GM23248 (cell line): ENCODE measurements around the gene RAD50. TPM values are rescaled to one million over a fixed set of nuclear protein-coding genes. Genes with fewer than 3 reads are reported as not detected.

ENCODE experiments used
- DNase-seq: peaks from one replicate; pipeline ENCODE4 v3.0.0-alpha.2; 2015
- H2AFZ ChIP-seq: fragments of 200-600 bp; sonication (generic); 2 replicates; pipeline ENCODE4 v1.6.1; 2016; ENCODE audit warnings: antibody characterized with exemption
- H3F3A ChIP-seq: fragments of 200-600 bp; sonication (generic); 2 replicates; pipeline ENCODE4 v1.6.1; 2016; ENCODE audit warnings: mild to moderate bottlenecking, antibody characterized with exemption, mixed run types; ENCODE audit not compliant: insufficient read depth
- H3K27ac ChIP-seq: fragments of 200-600 bp; sonication (generic); 2 replicates; pipeline ENCODE4 v1.5.1; 2016; ENCODE audit warnings: mild to moderate bottlenecking
- H3K27me3 ChIP-seq: fragments of 200-600 bp; sonication (generic); replicated peaks from 2 replicates; pipeline ENCODE4 v1.6.1; 2016; ENCODE audit warnings: mild to moderate bottlenecking; ENCODE audit not compliant: insufficient read depth
- H3K36me3 ChIP-seq: fragments of 200-600 bp; sonication (generic); 2 replicates; pipeline ENCODE4 v1.6.1; 2016; ENCODE audit warnings: low read depth, mild to moderate bottlenecking
- H3K4me1 ChIP-seq: fragments of 200-600 bp; sonication (generic); 2 replicates; pipeline ENCODE4 v1.6.1; 2016; ENCODE audit warnings: mild to moderate bottlenecking; ENCODE audit not compliant: insufficient read depth
- H3K4me2 ChIP-seq: fragments of 200-600 bp; sonication (generic); one replicate; pipeline ENCODE4 v1.6.1; 2016; ENCODE audit warnings: mild to moderate bottlenecking; ENCODE audit not compliant: unreplicated experiment
- H3K4me3 ChIP-seq: fragments of 200-600 bp; sonication (generic); 2 replicates; pipeline ENCODE4 v1.5.1; 2016; ENCODE audit warnings: mild to moderate bottlenecking
- H3K79me2 ChIP-seq: fragments of 200-600 bp; sonication (generic); 2 replicates; pipeline ENCODE4 v1.6.1; 2016; ENCODE audit warnings: mild to moderate bottlenecking; ENCODE audit not compliant: insufficient read depth
- H3K9ac ChIP-seq: fragments of 200-600 bp; sonication (generic); 2 replicates; pipeline ENCODE4 v1.6.1; 2016; ENCODE audit warnings: mild to moderate bottlenecking
- H3K9me2 ChIP-seq: fragments of 200-600 bp; sonication (generic); 2 replicates; pipeline ENCODE4 v1.6.1; 2016; ENCODE audit warnings: mixed run types, mild to moderate bottlenecking, moderate library complexity; ENCODE audit not compliant: insufficient read depth
- H3K9me3 ChIP-seq: fragments of 200-600 bp; sonication (generic); one replicate; pipeline ENCODE4 v1.6.1; 2017; ENCODE audit warnings: low read depth
- H4K20me1 ChIP-seq: fragments of 200-600 bp; sonication (generic); 2 replicates; pipeline ENCODE4 v1.6.0; 2016; ENCODE audit not compliant: insufficient read depth
- EZH2 ChIP-seq: fragments of 200-600 bp; sonication (generic); IDR thresholded peaks from 2 replicates; pipeline ENCODE4 v1.6.1; 2018; ENCODE audit warnings: antibody characterized with exemption, mild to moderate bottlenecking; ENCODE audit not compliant: insufficient read depth, poor library complexity, severe bottlenecking
- EZH2phosphoT487 ChIP-seq: fragments of 200-600 bp; sonication (generic); IDR thresholded peaks from 2 replicates; pipeline ENCODE4 v1.6.1; 2018; ENCODE audit warnings: antibody characterized with exemption, moderate library complexity, mild to moderate bottlenecking, low read depth; ENCODE audit not compliant: insufficient read depth
- WGBS, 2 experiments: methylation state at CpG; one replicate each; pipeline ENCODE4 v1.1.6; 2015 to 2017; ENCODE audit warnings: low lambda C conversion rate in 2 of 2, low coverage in 1 of 2; ENCODE audit errors: missing lambda C conversion rate in 2 of 2; 5-methylcytosine and 5-hydroxymethylcytosine counted together
- in situ Hi-C: fragments of 300-500 bp; cut with MboI; formaldehyde crosslinking; loops from 2 replicates; pipeline ENCODE4 v1.15.0; 2020
- polyA plus RNA-seq: library from polyadenylated mRNA; unstranded; fragments of >200 nt; fragmentation: Nextera tagmentation; extraction: Ambion mirVana; gene quantifications from 2 replicates; pipeline ENCODE4 v1.2.1, GENCODE V29; 2016
- total RNA-seq: library from RNA; depleted of rRNA; stranded (reverse); fragments of >200 nt; shearing (Covaris generic); gene quantifications from 2 replicates; pipeline ENCODE4 v1.2.3, GENCODE V29; 2014

The RAD50 gene
- total and polyA plus RNA-seq, 2 experiments from 2014 or later: 17.7 to 44.0 TPM

DNA sequence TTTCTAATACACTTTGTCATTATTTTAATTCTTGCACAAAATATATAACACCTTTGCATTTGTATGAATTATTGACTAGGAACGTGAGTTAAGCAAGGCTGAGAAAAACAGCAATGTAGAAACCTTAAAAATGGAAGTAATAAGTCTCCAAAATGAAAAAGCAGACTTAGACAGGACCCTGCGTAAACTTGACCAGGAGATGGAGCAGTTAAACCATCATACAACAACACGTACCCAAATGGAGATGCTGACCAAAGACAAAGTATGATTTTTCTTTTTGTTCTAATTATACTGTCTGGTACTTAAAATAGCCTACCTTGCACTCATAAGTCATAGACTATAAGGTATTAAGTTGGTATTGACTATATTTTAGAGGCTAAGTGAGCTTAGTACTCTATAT, 34.4 kb downstream of the RAD50 start:
- 80 to 83% methylated on average over 3 of the region's 3 CpGs for WGBS, 2 experiments
- no peak overlapping the region for H3K27ac ChIP-seq
- in situ Hi-C loops: no loop called here

DNA sequence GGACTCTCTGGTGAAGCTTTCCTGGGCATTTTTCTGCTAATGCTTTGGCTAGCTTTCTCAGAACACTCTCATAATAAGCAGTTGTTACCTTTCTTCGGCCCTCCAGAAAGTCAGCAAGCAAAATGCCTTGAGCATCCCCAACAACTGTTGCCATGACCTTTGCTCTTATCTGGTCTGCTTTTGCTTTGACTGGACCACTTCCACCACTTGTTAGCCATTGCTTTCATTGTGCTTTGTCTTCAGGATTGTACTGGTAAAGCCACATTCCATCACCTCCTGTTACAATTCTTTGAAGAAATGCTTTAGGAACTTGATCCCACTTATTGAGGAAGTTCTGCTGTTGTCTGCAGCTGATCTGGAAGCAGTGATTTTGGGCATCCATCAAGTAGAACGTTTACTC, 35.7 kb downstream of the RAD50 start:
- 71 to 74% methylated on average over 2 of the region's 2 CpGs for WGBS, 2 experiments
- H3K9me3 ChIP-seq: no peaks in the 10 kb centered on the region

More for the DNA sequence above, 34.4 kb downstream of the RAD50 start:
- H3K27me3 ChIP-seq: no peaks in the 10 kb centered on the region
- TF ChIP-seq EZH2 (no peak), EZH2phosphoT487 (no peak)
- H3K9ac ChIP-seq: no peak overlapping the region
- H4K20me1 ChIP-seq: no peaks in the 10 kb centered on the region
- no peaks in the 10 kb centered on the region for H3F3A ChIP-seq
- H3K79me2 ChIP-seq: no peaks in the 10 kb centered on the region
- H3K4me1 ChIP-seq: no peaks in the 10 kb centered on the region
- no peak overlapping the region for H3K4me3 ChIP-seq
- H2AFZ ChIP-seq: no peak overlapping the region
- H3K4me2 ChIP-seq: no peak overlapping the region
- no peaks in the 10 kb centered on the region for H3K9me3 ChIP-seq
- peak; percentile 19 for DNase-seq
- H3K36me3 ChIP-seq: peaks cover 49% of the 10 kb centered on the region
- H3K9me2 ChIP-seq: no peaks in the 10 kb centered on the region

DNA sequence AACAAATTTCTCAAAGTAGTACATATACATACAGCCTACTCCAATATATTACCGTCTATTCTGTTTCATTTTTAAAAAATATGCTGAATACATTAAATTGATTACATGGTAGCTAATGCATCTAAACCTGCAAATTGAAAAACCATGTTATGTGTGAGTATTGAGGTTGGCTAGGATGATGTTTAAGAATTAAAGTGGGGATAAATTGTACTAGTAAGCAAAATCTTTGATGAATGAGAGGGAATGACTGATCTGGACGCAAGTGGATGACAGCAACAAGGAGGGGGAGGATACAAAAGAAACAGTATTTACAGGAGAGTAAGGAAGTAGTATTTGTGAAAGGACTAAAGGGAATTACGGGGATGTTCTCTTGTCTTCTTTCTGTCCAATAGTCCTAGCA, 37.4 kb downstream of the RAD50 start:
- no peak overlapping the region for H3K9ac ChIP-seq

More for the DNA sequence above, 35.7 kb downstream of the RAD50 start:
- TF ChIP-seq EZH2phosphoT487 (no peak), EZH2 (no peak)
- no peaks in the 10 kb centered on the region for H3F3A ChIP-seq
- H3K4me3 ChIP-seq: no peak overlapping the region
- H3K4me2 ChIP-seq: no peak overlapping the region
- H3K27me3 ChIP-seq: no peaks in the 10 kb centered on the region
- H3K27ac ChIP-seq: no peak overlapping the region
- no peaks in the 10 kb centered on the region for H3K9me2 ChIP-seq
- H2AFZ ChIP-seq: no peak overlapping the region
- DNase-seq: no peak
- H3K36me3 ChIP-seq: peaks cover 56% of the 10 kb centered on the region
- no peaks in the 10 kb centered on the region for H3K4me1 ChIP-seq
- H3K79me2 ChIP-seq: no peaks in the 10 kb centered on the region
- H3K9ac ChIP-seq: no peak overlapping the region
- H4K20me1 ChIP-seq: no peaks in the 10 kb centered on the region
- in situ Hi-C loops: no loop called here

DNA sequence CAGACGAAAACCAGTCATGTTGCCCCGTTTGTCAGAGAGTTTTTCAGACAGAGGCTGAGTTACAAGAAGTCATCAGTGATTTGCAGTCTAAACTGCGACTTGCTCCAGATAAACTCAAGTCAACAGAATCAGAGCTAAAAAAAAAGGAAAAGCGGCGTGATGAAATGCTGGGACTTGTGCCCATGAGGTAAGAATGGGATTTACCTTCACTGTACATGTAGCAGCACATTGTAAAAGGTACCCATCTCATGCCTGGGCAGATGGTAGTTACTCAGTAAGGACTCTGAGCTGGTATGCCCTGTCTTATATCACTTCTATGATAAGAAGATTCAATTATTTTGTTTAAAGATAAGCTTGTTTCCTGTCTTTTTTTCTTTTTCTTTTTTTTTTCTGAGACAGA, 38.8 kb downstream of the RAD50 start:
- H3K4me2 ChIP-seq: no peak overlapping the region
- WGBS, 2 experiments: 87 to 91% methylated on average over 5 of the region's 5 CpGs
- H4K20me1 ChIP-seq: no peaks in the 10 kb centered on the region
- DNase-seq: no peak
- H3F3A ChIP-seq: no peaks in the 10 kb centered on the region
- no peaks in the 10 kb centered on the region for H3K79me2 ChIP-seq
- no peak for TF ChIP-seq EZH2
- TF ChIP-seq EZH2phosphoT487: no peak
- no peak overlapping the region for H3K27ac ChIP-seq
- no peak overlapping the region for H2AFZ ChIP-seq
- H3K4me3 ChIP-seq: no peak overlapping the region
- in situ Hi-C loops: no loop called here
- H3K9ac ChIP-seq: no peak overlapping the region
- H3K27me3 ChIP-seq: no peaks in the 10 kb centered on the region
- no peaks in the 10 kb centered on the region for H3K9me2 ChIP-seq
- peaks cover 46% of the 10 kb centered on the region for H3K36me3 ChIP-seq
- 0 out of 2 replicates have a peak, but pooled peaks cover 2% of the 10 kb centered on the region for H3K4me1 ChIP-seq
- no peaks in the 10 kb centered on the region for H3K9me3 ChIP-seq

More for the DNA sequence above, 37.4 kb downstream of the RAD50 start:
- no peak for DNase-seq
- in situ Hi-C loops: no loop called here
- H3K9me3 ChIP-seq: no peaks in the 10 kb centered on the region
- H3K79me2 ChIP-seq: no peaks in the 10 kb centered on the region
- H3K27ac ChIP-seq: no peak overlapping the region
- no peak overlapping the region for H3K4me3 ChIP-seq
- 95% methylated on average over 3 of the region's 3 CpGs for WGBS, 2 experiments
- TF ChIP-seq EZH2phosphoT487 (no peak), EZH2 (no peak)
- no peaks in the 10 kb centered on the region for H3K27me3 ChIP-seq
- no peaks in the 10 kb centered on the region for H4K20me1 ChIP-seq
- no peaks in the 10 kb centered on the region for H3K4me1 ChIP-seq
- no peak overlapping the region for H3K4me2 ChIP-seq
- no peaks in the 10 kb centered on the region for H3K9me2 ChIP-seq
- no peaks in the 10 kb centered on the region for H3F3A ChIP-seq
- no peak overlapping the region for H2AFZ ChIP-seq
- H3K36me3 ChIP-seq: peaks cover 56% of the 10 kb centered on the region
